Bronchial smooth muscle cell (primary cell): Measurements from ENCODE around the gene OR10H2. TPM values are rescaled to one million over a fixed set of nuclear protein-coding genes. Genes with fewer than 3 reads are reported as not detected.

Source experiments
- total RNA-seq: library from RNA; depleted of rRNA; stranded (reverse); fragments of >200 nt; gene quantifications from 2 replicates; pipeline ENCODE4 v1.2.1, GENCODE V29; 2014

OR10H2 gene
- total RNA-seq = not detected in 2 replicates

GRCh38 chr19:15727724-15728123, at the start of gene OR10H2:
Gene OR10H2 (plus strand): TSS chr19:15728024. CDS start chr19:15728044, 20 bp downstream.

GRCh38 chr19:15737722-15738121, 9.9 kb downstream of the OR10H2 start, which contains the start of gene OR10H3:
Gene OR10H3 (plus strand): TSS chr19:15737985. CDS start chr19:15741393, 3,408 bp downstream.

Other genes starting within 250 kb of the OR10H2 start
- not detected in 2 replicates for gene PGLYRP2, start 248.5 kb upstream of the OR10H2 start, total RNA-seq
- not detected in 2 replicates for gene CYP4F22, start 219.5 kb upstream of the OR10H2 start, total RNA-seq
- under 0.01 TPM in 1 of 2 replicates, not detected in the other for gene CYP4F8, start 112.8 kb upstream of the OR10H2 start, total RNA-seq
- gene CYP4F3, start 87.1 kb upstream of the OR10H2 start, total RNA-seq = under 0.01 TPM in 1 of 2 replicates, not detected in the other
- not detected in 2 replicates for gene CYP4F12, start 54.9 kb upstream of the OR10H2 start, total RNA-seq
- not detected in 2 replicates for gene OR10H3, start 10.0 kb downstream of the OR10H2 start, total RNA-seq
- gene OR10H5, start 59.6 kb downstream of the OR10H2 start, total RNA-seq = under 0.01 TPM in 1 of 2 replicates, not detected in the other
- gene OR10H1, start 87.6 kb downstream of the OR10H2 start, total RNA-seq = not detected in 2 replicates
- not detected in 2 replicates for gene CYP4F2, start 170.1 kb downstream of the OR10H2 start, total RNA-seq
- under 0.01 TPM in 1 of 2 replicates, not detected in the other for gene CYP4F11, start 206.5 kb downstream of the OR10H2 start, total RNA-seq
- not detected in 2 replicates for gene OR10H4, start 221.0 kb downstream of the OR10H2 start, total RNA-seq